Endodermal cell (in vitro differentiated cells): ENCODE data around the gene GFRA3. TPM values are rescaled to one million over a fixed set of nuclear protein-coding genes. Genes with fewer than 3 reads are reported as not detected.

Experiments
- DNase-seq: peaks from one replicate; pipeline ENCODE4 v3.0.0-alpha.2; 2017
- H3K27ac ChIP-seq: 2 replicates; pipeline ENCODE4 v1.5.1; 2013; ENCODE audit warnings: mild to moderate bottlenecking, low read depth, low read length, moderate library complexity
- H3K27me3 ChIP-seq: 2 replicates; pipeline ENCODE4 v1.6.1; 2013; ENCODE audit warnings: mild to moderate bottlenecking, low read length, moderate library complexity; ENCODE audit not compliant: insufficient read depth, control insufficient read depth, poor library complexity, severe bottlenecking
- H3K36me3 ChIP-seq: 2 replicates; pipeline ENCODE4 v1.7.0; 2013; ENCODE audit warnings: mild to moderate bottlenecking, low read length, moderate library complexity; ENCODE audit not compliant: control insufficient read depth, insufficient read depth
- H3K4me1 ChIP-seq: one replicate; pipeline ENCODE4 v1.7.0; 2013; ENCODE audit warnings: low read length; ENCODE audit not compliant: control insufficient read depth, insufficient read depth
- H3K4me3 ChIP-seq: 2 replicates; pipeline ENCODE4 v1.5.1; 2013; ENCODE audit warnings: mild to moderate bottlenecking, low read length, moderate library complexity
- H3K9ac ChIP-seq: 2 replicates; pipeline ENCODE4 v1.6.1; 2013; ENCODE audit warnings: mild to moderate bottlenecking, low read length, moderate library complexity; ENCODE audit not compliant: poor library complexity, severe bottlenecking; ENCODE audit errors: extremely low read depth
- H3K9me3 ChIP-seq: 2 replicates; pipeline ENCODE4 v1.6.1; 2013; ENCODE audit warnings: mild to moderate bottlenecking, low read length, moderate library complexity; ENCODE audit not compliant: control insufficient read depth
- H3K27ac Mint-ChIP-seq: 2 replicates; pipeline ENCODE4 v1.8.0; 2020; ENCODE audit warnings: mixed read lengths
- H3K27me3 Mint-ChIP-seq: 2 replicates; pipeline ENCODE4 v1.8.0; 2021; ENCODE audit warnings: mild to moderate bottlenecking, mixed read lengths; ENCODE audit not compliant: insufficient read depth
- H3K36me3 Mint-ChIP-seq: 2 replicates; pipeline ENCODE4 v1.8.0; 2020; ENCODE audit warnings: low read depth, mixed read lengths
- H3K4me1 Mint-ChIP-seq: 2 replicates; pipeline ENCODE4 v1.8.0; 2020; ENCODE audit warnings: mixed read lengths
- H3K4me3 Mint-ChIP-seq: 2 replicates; pipeline ENCODE4 v1.8.0; 2020; ENCODE audit warnings: mild to moderate bottlenecking, moderate library complexity, mixed read lengths
- H3K9me3 Mint-ChIP-seq: 2 replicates; pipeline ENCODE4 v1.8.0; 2020; ENCODE audit warnings: mild to moderate bottlenecking, mixed read lengths
- WGBS, 2 experiments: methylation state at CpG; one replicate each; pipeline versions ENCODE4 v1.1.5 to v1.1.7; 2013; ENCODE audit warnings: missing lambda C conversion rate in 2 of 2, mixed read lengths in 1 of 2; ENCODE audit not compliant: insufficient coverage in 1 of 2, insufficient read length in 1 of 2; 5-methylcytosine and 5-hydroxymethylcytosine counted together
- total RNA-seq, 2 donors: library from RNA; stranded (reverse); fragmentation: NEBNext Ultra II Directional in 1 of 2; extraction: Animal tissue kit (Norgen Biotek cat#: 25700) in 1 of 2; gene quantifications; 2 replicates in 1 of 2; 3 replicates in 1 of 2; pipeline ENCODE4 v1.2.1, GENCODE V29; 2021
- TF ChIP-seq, protein P1 (sequence below): fragments of 200-600 bp; sonication (generic); conservative IDR thresholded peaks from 2 replicates; pipeline ENCODE4 v1.5.0; 2021; ENCODE audit warnings: antibody characterized with exemption, mild to moderate bottlenecking

The GFRA3 gene
- total RNA-seq, 2 donors from 2014 or later: 0.13 TPM; not detected in 1

- Histone ChIP-seq H3K27me3 (peaks cover 67% of the 10 kb centered on the region), H3K27ac (no peak overlapping the region), H3K4me1 (no peaks in the 10 kb centered on the region), H3K4me3 (no peak overlapping the region), H3K36me3 (no peaks in the 10 kb centered on the region), H3K9ac (no peak overlapping the region), H3K9me3 (peaks cover 8% of the 10 kb centered on the region)
- H3K4me3 Mint-ChIP-seq: no peak overlapping the region
- peaks cover 7% of the 10 kb centered on the region for H3K9me3 Mint-ChIP-seq
- no peak for DNase-seq
- H3K36me3 Mint-ChIP-seq: no peaks in the 10 kb centered on the region
- WGBS, 2 experiments: 97 to 100% methylated on average over 1 of the region's 1 CpG
- TF ChIP-seq, protein P1, sequence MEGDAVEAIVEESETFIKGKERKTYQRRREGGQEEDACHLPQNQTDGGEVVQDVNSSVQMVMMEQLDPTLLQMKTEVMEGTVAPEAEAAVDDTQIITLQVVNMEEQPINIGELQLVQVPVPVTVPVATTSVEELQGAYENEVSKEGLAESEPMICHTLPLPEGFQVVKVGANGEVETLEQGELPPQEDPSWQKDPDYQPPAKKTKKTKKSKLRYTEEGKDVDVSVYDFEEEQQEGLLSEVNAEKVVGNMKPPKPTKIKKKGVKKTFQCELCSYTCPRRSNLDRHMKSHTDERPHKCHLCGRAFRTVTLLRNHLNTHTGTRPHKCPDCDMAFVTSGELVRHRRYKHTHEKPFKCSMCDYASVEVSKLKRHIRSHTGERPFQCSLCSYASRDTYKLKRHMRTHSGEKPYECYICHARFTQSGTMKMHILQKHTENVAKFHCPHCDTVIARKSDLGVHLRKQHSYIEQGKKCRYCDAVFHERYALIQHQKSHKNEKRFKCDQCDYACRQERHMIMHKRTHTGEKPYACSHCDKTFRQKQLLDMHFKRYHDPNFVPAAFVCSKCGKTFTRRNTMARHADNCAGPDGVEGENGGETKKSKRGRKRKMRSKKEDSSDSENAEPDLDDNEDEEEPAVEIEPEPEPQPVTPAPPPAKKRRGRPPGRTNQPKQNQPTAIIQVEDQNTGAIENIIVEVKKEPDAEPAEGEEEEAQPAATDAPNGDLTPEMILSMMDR: no peak
- H3K27ac Mint-ChIP-seq: no peak overlapping the region
- H3K27me3 Mint-ChIP-seq: peaks cover 71% of the 10 kb centered on the region
- peaks cover 5% of the 10 kb centered on the region for H3K4me1 Mint-ChIP-seq
These were observed 36.4 kb downstream of the GFRA3 start for GRCh38 chr5:138238034-138238433.

DNA sequence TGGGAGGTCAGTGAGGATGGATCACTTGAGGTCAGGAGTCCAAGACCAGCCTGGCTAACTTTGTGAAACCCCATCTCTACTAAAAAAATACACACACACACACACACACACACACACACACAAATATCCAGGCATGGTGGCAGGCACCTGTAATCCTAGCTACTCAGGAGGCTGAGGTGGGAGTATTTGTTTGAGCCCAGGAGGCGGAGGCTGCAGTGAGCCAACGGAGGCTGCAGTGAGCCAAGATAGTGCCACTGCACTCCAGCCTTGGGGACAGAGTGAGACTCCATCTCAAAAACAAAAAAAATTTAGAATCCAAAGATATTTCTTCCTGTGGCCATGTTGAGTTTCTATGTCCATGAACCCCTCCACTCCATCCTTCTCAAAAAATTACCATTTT lies 39.8 kb downstream of the GFRA3 start:
- no peak overlapping the region for H3K27ac Mint-ChIP-seq
- peaks cover 7% of the 10 kb centered on the region for H3K9me3 ChIP-seq
- H3K4me1 ChIP-seq: no peaks in the 10 kb centered on the region
- H3K36me3 ChIP-seq: no peaks in the 10 kb centered on the region
- H3K4me3 Mint-ChIP-seq: no peak overlapping the region
- WGBS, 2 experiments: 95 to 100% methylated on average over 2 of the region's 2 CpGs
- peaks cover 9% of the 10 kb centered on the region for H3K4me1 Mint-ChIP-seq
- H3K27me3 Mint-ChIP-seq: peaks cover 40% of the 10 kb centered on the region
- H3K27me3 ChIP-seq: peaks cover 33% of the 10 kb centered on the region
- no peaks in the 10 kb centered on the region for H3K36me3 Mint-ChIP-seq
- H3K27ac ChIP-seq: no peak overlapping the region
- H3K9ac ChIP-seq: no peak overlapping the region
- H3K4me3 ChIP-seq: no peak overlapping the region
- H3K9me3 Mint-ChIP-seq: peaks cover 6% of the 10 kb centered on the region
- no peak for DNase-seq
- TF ChIP-seq, protein P1: no peak

DNA sequence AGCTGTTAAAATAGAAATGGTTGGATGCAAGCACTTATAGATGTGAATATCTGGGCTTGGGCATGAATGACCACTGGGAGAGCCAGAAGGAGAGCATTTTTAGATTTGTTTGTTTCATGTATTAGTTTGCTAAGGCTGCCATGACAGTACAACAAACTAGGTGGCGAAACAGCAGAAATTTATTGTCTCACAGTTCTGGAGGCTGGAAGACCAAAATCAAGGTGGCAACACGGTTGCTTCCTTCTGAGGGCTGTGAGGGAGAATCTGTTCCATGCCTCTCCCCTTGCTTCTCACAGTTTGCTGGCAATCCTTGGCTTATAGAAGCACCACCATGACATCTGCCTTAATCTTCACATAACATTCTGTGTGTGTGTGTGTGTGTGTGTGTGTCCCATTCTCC lies 41.1 kb downstream of the GFRA3 start:
- H3K9me3 ChIP-seq: no peaks in the 10 kb centered on the region
- no peak overlapping the region for H3K9ac ChIP-seq
- no peaks in the 10 kb centered on the region for H3K36me3 ChIP-seq
- no peak for DNase-seq
- peaks cover 9% of the 10 kb centered on the region for H3K4me1 Mint-ChIP-seq
- H3K27me3 ChIP-seq: peaks cover 20% of the 10 kb centered on the region
- TF ChIP-seq, protein P1: no peak
- H3K27ac Mint-ChIP-seq: no peak overlapping the region
- no peaks in the 10 kb centered on the region for H3K4me1 ChIP-seq
- H3K4me3 Mint-ChIP-seq: no peak overlapping the region
- H3K27ac ChIP-seq: no peak overlapping the region
- peaks cover 28% of the 10 kb centered on the region for H3K27me3 Mint-ChIP-seq
- no peak overlapping the region for H3K4me3 ChIP-seq
- 87 to 100% methylated on average over 1 to 2 of the region's 2 CpGs for WGBS, 2 experiments
- no peaks in the 10 kb centered on the region for H3K36me3 Mint-ChIP-seq
- H3K9me3 Mint-ChIP-seq: no peaks in the 10 kb centered on the region
